Endothelial cell of umbilical vein (primary cell): Measurements from ENCODE around the gene FCN2. TPM values are rescaled to one million over a fixed set of nuclear protein-coding genes. Genes with fewer than 3 reads are reported as not detected.

Experiments
- BruUV-seq: library from RNA; stranded (reverse); fragments of 400-500 nt; replicated peaks from 2 replicates; lab custom pipeline; 2021; lab: Mats Ljungman, UMichigan
- CTCF ChIA-PET: fragments of 300-600, 350-600 bp; sonication (Branson Sonifier 250); formaldehyde crosslinking; loops from one replicate; lab custom pipeline; 2021; ENCODE audit warnings: antibody characterized with exemption, inconsistent platforms; lab: Charles Lee
- POLR2A ChIA-PET: fragments of 300-600, 350-600 bp; sonication (Branson Sonifier 250); formaldehyde crosslinking; loops from one replicate; lab custom pipeline; 2021; ENCODE audit warnings: antibody characterized with exemption, inconsistent platforms; lab: Charles Lee
- DNase-seq: peaks from one replicate; pipeline ENCODE4 v3.0.0-alpha.2; 2011; ENCODE audit warnings: low read depth, low spot score
- FAIRE-seq: peaks from 2 replicates; lab custom pipeline; 2011; peaks lifted over from hg19 to GRCh38; lab: Jason Lieb, UNC
- H2AFZ ChIP-seq: 2 replicates; pipeline ENCODE4 v1.6.0; 2012; ENCODE audit warnings: low read depth, low read length, control low read depth, inconsistent platforms
- H3K27ac ChIP-seq: 2 replicates; pipeline ENCODE4 v1.5.1; 2011; ENCODE audit warnings: low read depth, mild to moderate bottlenecking, control low read depth, low read length, moderate library complexity; ENCODE audit not compliant: insufficient read depth
- H3K27me3 ChIP-seq, 2 experiments: 2 replicates each; pipeline versions ENCODE4 v1.6.0 to v1.6.1; 2011; ENCODE audit warnings: low read length in 2 of 2, mixed read lengths in 1 of 2; ENCODE audit not compliant: control insufficient read depth in 2 of 2, insufficient read depth in 2 of 2
- H3K36me3 ChIP-seq, 2 experiments: 2 replicates in 1 of 2; 3 replicates in 1 of 2; pipeline ENCODE4 v1.5.1; 2011; ENCODE audit warnings: low read length in 2 of 2, mild to moderate bottlenecking in 1 of 2, moderate library complexity in 1 of 2; ENCODE audit not compliant: control insufficient read depth in 2 of 2, insufficient read depth in 2 of 2; ENCODE audit errors: extremely low read depth in 1 of 2
- H3K4me1 ChIP-seq: 3 replicates; pipeline ENCODE4 v1.5.1; 2011; ENCODE audit warnings: mild to moderate bottlenecking, low read length; ENCODE audit not compliant: control insufficient read depth, insufficient read depth; ENCODE audit errors: extremely low read depth
- H3K4me2 ChIP-seq: 2 replicates; pipeline ENCODE4 v1.6.1; 2011; ENCODE audit warnings: low read length, control low read depth, mixed read lengths; ENCODE audit not compliant: insufficient read depth
- H3K4me3 ChIP-seq, 3 experiments: fragments of 200-600 bp in 1 of 3; sonication (generic), shearing (Covaris generic) in 1 of 3; replicated peaks in 1 of 3; 2 replicates each; pipeline ENCODE4 v1.5.1; 2011 to 2016; ENCODE audit warnings: control low read depth in 3 of 3, low read length in 3 of 3, mild to moderate bottlenecking in 2 of 3, inconsistent platforms in 1 of 3, low read depth in 1 of 3, moderate library complexity in 1 of 3; ENCODE audit not compliant: insufficient read depth in 1 of 3
- H3K79me2 ChIP-seq: 2 replicates; pipeline ENCODE4 v1.6.0; 2012; ENCODE audit warnings: low read length, inconsistent platforms; ENCODE audit not compliant: control insufficient read depth, insufficient read depth
- H3K9ac ChIP-seq: replicated peaks from 2 replicates; pipeline ENCODE3; 2011; ENCODE audit warnings: low read length, control low read depth; ENCODE audit not compliant: insufficient read depth; ENCODE audit errors: extremely low read depth
- H3K9me1 ChIP-seq: replicated peaks from 3 replicates; pipeline ENCODE4 v1.6.0; 2011; ENCODE audit warnings: mild to moderate bottlenecking, low read length; ENCODE audit not compliant: control insufficient read depth, insufficient read depth; ENCODE audit errors: extremely low read depth
- H3K9me3 ChIP-seq: replicated peaks from 2 replicates; pipeline ENCODE4 v1.5.1; 2012; ENCODE audit warnings: low read length, inconsistent platforms; ENCODE audit not compliant: control insufficient read depth, insufficient read depth
- H4K20me1 ChIP-seq: replicated peaks from 2 replicates; pipeline ENCODE3; 2011; ENCODE audit warnings: mild to moderate bottlenecking, low read length; ENCODE audit not compliant: control insufficient read depth, insufficient read depth; ENCODE audit errors: extremely low read depth
- EZH2 ChIP-seq: IDR thresholded peaks from 2 replicates; pipeline ENCODE4 v1.6.1; 2012; ENCODE audit warnings: borderline replicate concordance, low read depth, mild to moderate bottlenecking, moderate library complexity, low read length, inconsistent platforms; ENCODE audit not compliant: severe bottlenecking
- FOS ChIP-seq: IDR thresholded peaks from 2 replicates; pipeline ENCODE4 v1.6.1; 2011; ENCODE audit warnings: mild to moderate bottlenecking, low read length, moderate library complexity, borderline replicate concordance; ENCODE audit not compliant: insufficient read depth
- GATA2 ChIP-seq: IDR thresholded peaks from 2 replicates; pipeline ENCODE4 v1.7.0; 2011; ENCODE audit warnings: low read depth, mild to moderate bottlenecking, moderate library complexity, mixed read lengths, low read length; ENCODE audit not compliant: insufficient read length, insufficient read depth
- JUN ChIP-seq: IDR thresholded peaks from 2 replicates; pipeline ENCODE4 v1.6.1; 2011; ENCODE audit warnings: borderline replicate concordance, low read depth; ENCODE audit not compliant: insufficient read length, insufficient read depth
- MYC ChIP-seq: IDR thresholded peaks from one replicate; pipeline ENCODE4 v1.6.1; 2011; ENCODE audit warnings: mild to moderate bottlenecking, low read depth, low read length
- POLR2A ChIP-seq: IDR thresholded peaks from 2 replicates; pipeline ENCODE4 v1.6.1; 2012; ENCODE audit warnings: low read depth, mild to moderate bottlenecking, control low read depth, low read length
- POLR2AphosphoS5 ChIP-seq: IDR thresholded peaks from 2 replicates; pipeline ENCODE4 v1.6.1; 2012; ENCODE audit warnings: low read depth, mild to moderate bottlenecking, control low read depth, low read length, moderate library complexity; ENCODE audit not compliant: insufficient read depth
- dilution Hi-C: fragments of 300-500 bp; cut with MboI; formaldehyde crosslinking; loops from one replicate; pipeline ENCODE4 v1.15.0; 2019; ENCODE audit warnings: low sequenced_read_pairs; ENCODE audit not compliant: extremely low pct_ligation_motif_present
- intact Hi-C: fragments of 100-400 bp; cut with micrococcal nuclease; formaldehyde crosslinking; loops from one replicate; pipeline ENCODE4 v1.10.0; 2022
- polyA plus RNA-seq, 4 experiments: library from polyadenylated mRNA; depleted of rRNA in 3 of 4; stranded (reverse) in 3 of 4; unstranded in 1 of 4; fragments of >200 nt; gene quantifications; 2 replicates each; pipeline versions ENCODE4 v1.2.1 to v1.2.3, GENCODE V29; 2011 to 2012; ENCODE audit warnings: missing spikeins in 1 of 4
- total RNA-seq: library from RNA; stranded (reverse); gene quantifications from 2 replicates; pipeline ENCODE4 v1.2.3, GENCODE V29; 2021
- TF ChIP-seq, protein P1 (sequence below), 2 donors: IDR thresholded peaks; 1 replicate in 1 of 2; 2 replicates in 1 of 2; pipeline ENCODE4 v1.5.1; 2011; ENCODE audit warnings: low read length in 2 of 2, mild to moderate bottlenecking in 2 of 2, moderate library complexity in 2 of 2, control low read depth in 1 of 2, inconsistent platforms in 1 of 2, low read depth in 1 of 2; ENCODE audit not compliant: insufficient read depth in 1 of 2; ENCODE audit errors: extremely low read depth in 1 of 2
- TF ChIP-seq, protein P2 (sequence below): IDR thresholded peaks from 2 replicates; pipeline ENCODE4 v1.6.1; 2011; ENCODE audit not compliant: insufficient read depth, insufficient read length

Gene FCN2
- total and polyA plus RNA-seq, 2 donors (not counting 3 experiments of a cell fraction or from before 2014, with no cell fraction given) = not detected

DNA sequence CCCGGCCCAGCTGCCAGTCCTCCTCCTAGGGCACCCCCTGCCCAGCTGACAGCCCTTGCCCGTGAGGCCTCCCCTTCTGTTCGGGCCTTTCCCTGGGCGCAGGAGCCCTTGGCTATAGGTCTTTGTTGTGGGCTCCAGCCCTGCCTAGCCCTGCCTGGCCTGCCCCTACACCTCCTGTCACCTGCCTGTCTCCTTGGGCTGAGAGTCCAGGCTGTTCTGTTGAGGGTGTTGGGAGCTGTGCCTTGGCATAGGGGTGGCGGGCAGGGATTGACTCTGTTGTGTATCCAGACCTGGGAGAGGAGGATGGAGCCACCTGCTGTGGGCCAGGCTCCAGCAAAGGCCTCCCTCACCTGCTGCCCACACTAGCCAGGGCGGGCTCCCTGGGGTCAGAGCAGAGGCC is 11.6 kb downstream of the FCN2 start:
- CTCF ChIA-PET = no interaction called here
- H3K9ac ChIP-seq = no peak overlapping the region

DNA sequence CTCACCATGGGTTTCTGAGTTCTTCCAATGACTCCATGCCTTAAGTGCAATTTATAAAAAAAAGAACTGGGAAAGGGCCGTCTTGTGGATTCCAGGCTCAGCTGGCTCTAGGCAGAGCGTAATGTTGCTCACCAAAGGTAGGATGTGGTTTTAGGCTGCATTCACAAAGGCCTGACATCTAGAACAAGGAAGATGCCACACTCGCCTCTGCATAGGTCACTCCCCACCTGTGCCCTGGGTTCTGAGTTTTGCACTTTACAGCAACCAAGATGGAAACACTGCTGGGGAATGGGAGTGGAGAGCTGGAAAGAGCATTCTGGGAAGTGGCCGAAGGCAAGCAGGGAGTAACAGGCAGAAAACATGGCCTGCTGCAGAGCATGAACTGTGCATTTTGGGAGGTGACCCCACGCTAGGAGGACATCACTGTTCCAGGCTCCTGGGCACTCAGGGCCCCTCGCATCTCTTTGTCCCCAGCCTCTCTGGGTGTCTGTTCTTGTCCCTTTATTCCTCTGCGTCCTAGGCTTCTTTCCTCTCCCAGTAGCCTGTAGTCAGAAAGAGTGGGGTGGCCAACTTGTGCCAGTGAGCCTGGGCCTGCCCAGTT is 12.3 kb downstream of the FCN2 start:
- BruUV-seq = no TSS peak
- no peak for FAIRE-seq

More for the DNA sequence above, 11.6 kb downstream of the FCN2 start:
- Histone ChIP-seq H3K4me1 (peaks cover 15% of the 10 kb centered on the region), H3K27ac (no peak overlapping the region), H3K27me3 (peaks cover 0 to 2% of the 10 kb centered on the region in 2 experiments), H4K20me1 (no peaks in the 10 kb centered on the region), H3K4me2 (no peak overlapping the region), H3K36me3 (no peaks in the 10 kb centered on the region), H2AFZ (no peak overlapping the region), H3K79me2 (no peaks in the 10 kb centered on the region), H3K9me3 (no peaks in the 10 kb centered on the region), H3K9me1 (no peaks in the 10 kb centered on the region), H3K4me3 (no peak overlapping the region)
- POLR2A ChIA-PET = no interaction called here
- FAIRE-seq = no peak
- no peak for DNase-seq
- intact Hi-C loops = no loop called here
- BruUV-seq = no TSS peak
- TF ChIP-seq POLR2AphosphoS5 = no peak
- no peak for TF ChIP-seq MYC
- TF ChIP-seq, protein P1, sequence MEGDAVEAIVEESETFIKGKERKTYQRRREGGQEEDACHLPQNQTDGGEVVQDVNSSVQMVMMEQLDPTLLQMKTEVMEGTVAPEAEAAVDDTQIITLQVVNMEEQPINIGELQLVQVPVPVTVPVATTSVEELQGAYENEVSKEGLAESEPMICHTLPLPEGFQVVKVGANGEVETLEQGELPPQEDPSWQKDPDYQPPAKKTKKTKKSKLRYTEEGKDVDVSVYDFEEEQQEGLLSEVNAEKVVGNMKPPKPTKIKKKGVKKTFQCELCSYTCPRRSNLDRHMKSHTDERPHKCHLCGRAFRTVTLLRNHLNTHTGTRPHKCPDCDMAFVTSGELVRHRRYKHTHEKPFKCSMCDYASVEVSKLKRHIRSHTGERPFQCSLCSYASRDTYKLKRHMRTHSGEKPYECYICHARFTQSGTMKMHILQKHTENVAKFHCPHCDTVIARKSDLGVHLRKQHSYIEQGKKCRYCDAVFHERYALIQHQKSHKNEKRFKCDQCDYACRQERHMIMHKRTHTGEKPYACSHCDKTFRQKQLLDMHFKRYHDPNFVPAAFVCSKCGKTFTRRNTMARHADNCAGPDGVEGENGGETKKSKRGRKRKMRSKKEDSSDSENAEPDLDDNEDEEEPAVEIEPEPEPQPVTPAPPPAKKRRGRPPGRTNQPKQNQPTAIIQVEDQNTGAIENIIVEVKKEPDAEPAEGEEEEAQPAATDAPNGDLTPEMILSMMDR (IDR thresholded peaks at IDR 0.05; ENCODE audit: extremely low read depth in 1 of 2, insufficient read depth in 1 of 2, low read depth in 1 of 2, low read length in 2 of 2) = no peak
- no peak for TF ChIP-seq GATA2
- no peak for TF ChIP-seq FOS
- dilution Hi-C loops = no loop called here

More for the DNA sequence above, 12.3 kb downstream of the FCN2 start:
- H3K79me2 ChIP-seq = no peaks in the 10 kb centered on the region
- H3K9me1 ChIP-seq = no peaks in the 10 kb centered on the region
- no peaks in the 10 kb centered on the region for H4K20me1 ChIP-seq
- H2AFZ ChIP-seq = no peak overlapping the region
- H3K4me3 ChIP-seq = no peak overlapping the region
- ChIA-PET CTCF (no interaction called here), POLR2A (no interaction called here)
- H3K9me3 ChIP-seq = no peaks in the 10 kb centered on the region
- H3K36me3 ChIP-seq = no peaks in the 10 kb centered on the region
- no peak overlapping the region for H3K27ac ChIP-seq
- peaks cover 22% of the 10 kb centered on the region for H3K4me1 ChIP-seq
- H3K4me2 ChIP-seq = no peak overlapping the region
- intact Hi-C loops = no loop called here
- no peak for DNase-seq
- dilution Hi-C loops = no loop called here
- H3K27me3 ChIP-seq = peaks cover 0 to under 1% of the 10 kb centered on the region in 2 experiments
- no peak overlapping the region for H3K9ac ChIP-seq
- TF ChIP-seq POLR2A = no peak
- no peak for TF ChIP-seq GATA2
- TF ChIP-seq, protein P2, sequence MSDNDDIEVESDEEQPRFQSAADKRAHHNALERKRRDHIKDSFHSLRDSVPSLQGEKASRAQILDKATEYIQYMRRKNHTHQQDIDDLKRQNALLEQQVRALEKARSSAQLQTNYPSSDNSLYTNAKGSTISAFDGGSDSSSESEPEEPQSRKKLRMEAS = no peak
- TF ChIP-seq JUN = no peak
- TF ChIP-seq, protein P1 (IDR thresholded peaks at IDR 0.05; ENCODE audit: extremely low read depth in 1 of 2, insufficient read depth in 1 of 2, low read depth in 1 of 2, low read length in 2 of 2) = no peak
- TF ChIP-seq MYC = no peak
- TF ChIP-seq EZH2 = no peak
- no peak for TF ChIP-seq POLR2AphosphoS5
- TF ChIP-seq FOS = no peak
